Left renal cortex interstitium (tissue), 4 donors: ENCODE data around the gene HNRNPLL. TPM values are rescaled to one million over a fixed set of nuclear protein-coding genes. Genes with fewer than 3 reads are reported as not detected.

Experiments used
- DNase-seq, 4 donors: peaks; one replicate each; pipeline ENCODE4 v3.0.0-alpha.2; 2013; ENCODE audit warnings: low read depth in 4 of 4, low spot score in 2 of 4, missing footprints in 1 of 4
- polyA plus RNA-seq, 4 donors: library from polyadenylated mRNA; unstranded; fragments of 120-200 nt; gene quantifications; one replicate each; pipeline ENCODE4 v1.2.1, GENCODE V29; 2013; ENCODE audit not compliant: insufficient read length in 4 of 4

The HNRNPLL gene
- polyA plus RNA-seq, 4 donors: 71.9 to 81.9 (median 74.5) TPM

- DNase-seq: no peak
These were observed 4.3 kb downstream of the HNRNPLL start for GRCh38 chr2:38598200-38598990.

GRCh38 chr2:38597115-38597514 is 5.6 kb downstream of the HNRNPLL start:
- DNase-seq: no peak

GRCh38 chr2:38596229-38596628 is 6.5 kb downstream of the HNRNPLL start:
- no peak for DNase-seq

GRCh38 chr2:38592951-38593350 is 9.8 kb downstream of the HNRNPLL start:
- DNase-seq: no peak

GRCh38 chr2:38591152-38591551 is 11.6 kb downstream of the HNRNPLL start:
- no peak for DNase-seq

GRCh38 chr2:38590053-38590452 is 12.7 kb downstream of the HNRNPLL start:
- DNase-seq: no peak

GRCh38 chr2:38586931-38587330 is 15.8 kb downstream of the HNRNPLL start:
- DNase-seq: no peak

- no peak for DNase-seq
These were observed 17.8 kb downstream of the HNRNPLL start for GRCh38 chr2:38584881-38585280.

- DNase-seq: no peak
These were observed 18.7 kb downstream of the HNRNPLL start for GRCh38 chr2:38583994-38584393.

- no peak for DNase-seq
These were observed 19.2 kb downstream of the HNRNPLL start for GRCh38 chr2:38583524-38583923.

GRCh38 chr2:38581193-38582147 is 21.3 kb downstream of the HNRNPLL start:
- DNase-seq: peak in 1 of 4 donors; percentile 71

- no peak for DNase-seq
These were observed 22.6 kb downstream of the HNRNPLL start for GRCh38 chr2:38580115-38580636.

GRCh38 chr2:38578832-38579231 is 23.9 kb downstream of the HNRNPLL start:
- DNase-seq: no peak

GRCh38 chr2:38574278-38574677 is 28.4 kb downstream of the HNRNPLL start:
- DNase-seq: no peak

- DNase-seq: no peak
These were observed 30.6 kb downstream of the HNRNPLL start for GRCh38 chr2:38572167-38572566.

- DNase-seq: no peak
These were observed 31.5 kb downstream of the HNRNPLL start for GRCh38 chr2:38571193-38571592.

- no peak for DNase-seq
These were observed 33.8 kb downstream of the HNRNPLL start for GRCh38 chr2:38568724-38569436.

GRCh38 chr2:38565333-38565732 is 37.4 kb downstream of the HNRNPLL start:
- DNase-seq: no peak

GRCh38 chr2:38561691-38562090 is 41.0 kb downstream of the HNRNPLL start:
- no peak for DNase-seq

- no peak for DNase-seq
These were observed 42.6 kb downstream of the HNRNPLL start for GRCh38 chr2:38560092-38560491.

- no peak for DNase-seq
These were observed 44.7 kb downstream of the HNRNPLL start for GRCh38 chr2:38557981-38558380.
